Keratinocyte (primary cell): ENCODE data around the gene WDR87. TPM values are rescaled to one million over a fixed set of nuclear protein-coding genes. Genes with fewer than 3 reads are reported as not detected.

ENCODE experiments used
- DNase-seq: peaks from one replicate; pipeline ENCODE4 v3.0.0-alpha.2; 2011; ENCODE audit warnings: low read depth, missing footprints, low spot score
- FAIRE-seq: peaks from 2 replicates; lab custom pipeline; 2011; peaks lifted over from hg19 to GRCh38; lab: Jason Lieb, UNC
- H2AFZ ChIP-seq: 2 replicates; pipeline ENCODE4 v1.6.0; 2012; ENCODE audit warnings: low read length, control low read depth, inconsistent platforms; ENCODE audit not compliant: control insufficient read depth
- H3K27ac ChIP-seq: 2 replicates; pipeline ENCODE4 v1.5.1; 2011; ENCODE audit warnings: low read length; ENCODE audit not compliant: control insufficient read depth, insufficient read depth
- H3K27me3 ChIP-seq: 3 replicates; pipeline ENCODE4 v1.6.0; 2011; ENCODE audit warnings: low read length; ENCODE audit not compliant: control insufficient read depth, insufficient read depth; ENCODE audit errors: extremely low read depth
- H3K36me3 ChIP-seq, 2 experiments: 2 replicates in 1 of 2; 3 replicates in 1 of 2; pipeline ENCODE4 v1.5.1; 2011; ENCODE audit warnings: low read length in 2 of 2, mild to moderate bottlenecking in 1 of 2; ENCODE audit not compliant: control insufficient read depth in 2 of 2, insufficient read depth in 2 of 2; ENCODE audit errors: extremely low read depth in 1 of 2
- H3K4me1 ChIP-seq: 3 replicates; pipeline ENCODE4 v1.5.1; 2011; ENCODE audit warnings: low read length; ENCODE audit not compliant: control insufficient read depth, insufficient read depth; ENCODE audit errors: extremely low read depth
- H3K4me2 ChIP-seq: 3 replicates; pipeline ENCODE4 v1.6.0; 2011; ENCODE audit warnings: low read depth, low read length; ENCODE audit not compliant: control insufficient read depth, insufficient read depth; ENCODE audit errors: extremely low read depth
- H3K4me3 ChIP-seq, 3 experiments: fragments of 200-600 bp in 1 of 3; sonication (generic) in 1 of 3; 2 replicates in 2 of 3; 3 replicates in 1 of 3; pipeline ENCODE4 v1.5.1; 2011 to 2016; ENCODE audit warnings: low read length in 3 of 3, mild to moderate bottlenecking in 3 of 3, control low read depth in 2 of 3, inconsistent platforms in 1 of 3, low read depth in 1 of 3, mixed read lengths in 1 of 3, mixed run types in 1 of 3, moderate library complexity in 1 of 3; ENCODE audit not compliant: control insufficient read depth in 2 of 3, insufficient read depth in 2 of 3; ENCODE audit errors: extremely low read depth in 1 of 3
- H3K79me2 ChIP-seq: 2 replicates; pipeline ENCODE4 v1.6.0; 2012; ENCODE audit warnings: low read length; ENCODE audit not compliant: control insufficient read depth, insufficient read depth
- H3K9ac ChIP-seq: 3 replicates; pipeline ENCODE4 v1.6.0; 2011; ENCODE audit warnings: low read length; ENCODE audit not compliant: control insufficient read depth, insufficient read depth; ENCODE audit errors: extremely low read depth
- H3K9me1 ChIP-seq: 3 replicates; pipeline ENCODE4 v1.6.0; 2011; ENCODE audit warnings: low read length; ENCODE audit not compliant: control insufficient read depth, insufficient read depth; ENCODE audit errors: extremely low read depth
- H3K9me3 ChIP-seq: 2 replicates; pipeline ENCODE4 v1.5.1; 2012; ENCODE audit warnings: low read depth, low read length; ENCODE audit not compliant: control insufficient read depth
- H4K20me1 ChIP-seq: 3 replicates; pipeline ENCODE4 v1.6.0; 2011; ENCODE audit warnings: low read length; ENCODE audit not compliant: control insufficient read depth, insufficient read depth; ENCODE audit errors: extremely low read depth
- EZH2 ChIP-seq: IDR thresholded peaks from one replicate; pipeline ENCODE4 v1.6.1; 2012; ENCODE audit warnings: inconsistent platforms, mild to moderate bottlenecking, low read length, moderate library complexity
- dilution Hi-C: fragments of 300-500 bp; cut with MboI; formaldehyde crosslinking; loops from one replicate; pipeline ENCODE4 v1.7.0; 2020; ENCODE audit warnings: low sequenced_read_pairs; ENCODE audit not compliant: extremely low pct_ligation_motif_present
- polyA plus RNA-seq, 5 experiments: library from polyadenylated mRNA; depleted of rRNA in 3 of 5; stranded (reverse) in 3 of 5; stranded (forward) in 1 of 5; unstranded in 1 of 5; fragments of >200 nt; gene quantifications; 1 replicate in 1 of 5; 2 replicates in 3 of 5; 3 replicates in 1 of 5; pipeline versions ENCODE4 v1.2.1 to v1.2.3, GENCODE V29; 2011 to 2012; ENCODE audit warnings: missing spikeins in 2 of 5, low read depth in 1 of 5, low replicate concordance in 1 of 5
- TF ChIP-seq, protein P1 (sequence below), 3 experiments: IDR thresholded peaks in 1 of 3; conservative IDR thresholded peaks in 1 of 3; optimal IDR thresholded peaks in 1 of 3; 2 replicates in 2 of 3; 3 replicates in 1 of 3; pipeline versions ENCODE3 to v1.5.1; 2011; ENCODE audit warnings: low read length in 3 of 3, mild to moderate bottlenecking in 3 of 3, moderate library complexity in 2 of 3, control low read depth in 1 of 3, inconsistent platforms in 1 of 3; ENCODE audit not compliant: insufficient read depth in 2 of 3; ENCODE audit errors: extremely low read depth in 1 of 3

Gene WDR87
- polyA plus RNA-seq, 1 donor (not counting 4 experiments of a cell fraction or from before 2014, with no cell fraction given), result not detected

DNA sequence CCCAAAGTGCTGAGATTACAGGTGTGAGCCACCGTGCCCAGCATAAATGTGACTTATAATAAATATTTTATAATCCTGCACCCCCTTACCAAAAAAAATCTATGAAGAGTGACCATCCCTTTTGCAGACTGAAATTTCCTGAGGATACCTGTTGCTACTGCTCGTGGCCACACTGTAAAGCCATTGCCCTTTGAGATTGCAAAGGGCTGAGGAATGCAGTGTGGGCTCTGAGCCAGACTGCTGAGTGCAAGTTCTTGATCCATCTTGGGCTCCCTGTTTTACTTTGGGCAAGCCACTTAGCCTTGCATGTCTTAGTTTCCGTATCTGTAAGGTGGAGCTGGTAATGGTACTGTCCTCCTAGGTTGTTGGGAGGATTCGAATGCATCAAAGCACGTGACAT is 24.0 kb upstream of the WDR87 start:
- dilution Hi-C loops, result no loop called here
- H3K4me2 ChIP-seq, result no peak overlapping the region
- H3K4me1 ChIP-seq, result peaks cover 36% of the 10 kb centered on the region
- H3K27me3 ChIP-seq, result no peaks in the 10 kb centered on the region
- TF ChIP-seq, protein P1, sequence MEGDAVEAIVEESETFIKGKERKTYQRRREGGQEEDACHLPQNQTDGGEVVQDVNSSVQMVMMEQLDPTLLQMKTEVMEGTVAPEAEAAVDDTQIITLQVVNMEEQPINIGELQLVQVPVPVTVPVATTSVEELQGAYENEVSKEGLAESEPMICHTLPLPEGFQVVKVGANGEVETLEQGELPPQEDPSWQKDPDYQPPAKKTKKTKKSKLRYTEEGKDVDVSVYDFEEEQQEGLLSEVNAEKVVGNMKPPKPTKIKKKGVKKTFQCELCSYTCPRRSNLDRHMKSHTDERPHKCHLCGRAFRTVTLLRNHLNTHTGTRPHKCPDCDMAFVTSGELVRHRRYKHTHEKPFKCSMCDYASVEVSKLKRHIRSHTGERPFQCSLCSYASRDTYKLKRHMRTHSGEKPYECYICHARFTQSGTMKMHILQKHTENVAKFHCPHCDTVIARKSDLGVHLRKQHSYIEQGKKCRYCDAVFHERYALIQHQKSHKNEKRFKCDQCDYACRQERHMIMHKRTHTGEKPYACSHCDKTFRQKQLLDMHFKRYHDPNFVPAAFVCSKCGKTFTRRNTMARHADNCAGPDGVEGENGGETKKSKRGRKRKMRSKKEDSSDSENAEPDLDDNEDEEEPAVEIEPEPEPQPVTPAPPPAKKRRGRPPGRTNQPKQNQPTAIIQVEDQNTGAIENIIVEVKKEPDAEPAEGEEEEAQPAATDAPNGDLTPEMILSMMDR (optimal IDR thresholded peaks at IDR 0.05 in 1 of 3, IDR thresholded peaks at IDR 0.05 in 1 of 3, conservative IDR thresholded peaks at IDR 0.05 in 1 of 3; ENCODE audit: extremely low read depth in 1 of 3, insufficient read depth in 2 of 3, low read length in 3 of 3), result no peak
- no peak for TF ChIP-seq EZH2
- H3K79me2 ChIP-seq, result peaks cover 10% of the 10 kb centered on the region
- peaks cover under 1 to 4% of the 10 kb centered on the region in 2 experiments for H3K36me3 ChIP-seq
- H3K27ac ChIP-seq, result no peak overlapping the region
- H3K9ac ChIP-seq, result no peak overlapping the region
- no peak for FAIRE-seq
- H3K4me3 ChIP-seq, result no peak overlapping the region
- H3K9me1 ChIP-seq, result no peaks in the 10 kb centered on the region
- no peak overlapping the region for H2AFZ ChIP-seq
- no peak for DNase-seq
- no peaks in the 10 kb centered on the region for H3K9me3 ChIP-seq
- no peaks in the 10 kb centered on the region for H4K20me1 ChIP-seq

GRCh38 chr19:37929355-37929923 is 23.0 kb upstream of the WDR87 start:
- Histone ChIP-seq H3K9ac (no peak overlapping the region), H3K27ac (no peak overlapping the region), H3K9me3 (no peaks in the 10 kb centered on the region), H3K36me3 (peaks cover 0 to 4% of the 10 kb centered on the region in 2 experiments), H4K20me1 (no peaks in the 10 kb centered on the region), H2AFZ (no peak overlapping the region), H3K4me3 (no peak overlapping the region), H3K79me2 (peaks cover 10% of the 10 kb centered on the region), H3K4me1 (peaks cover 34% of the 10 kb centered on the region), H3K9me1 (no peaks in the 10 kb centered on the region), H3K27me3 (no peaks in the 10 kb centered on the region), H3K4me2 (no peak overlapping the region)
- dilution Hi-C loops, result no loop called here
- no peak for FAIRE-seq
- TF ChIP-seq EZH2, result no peak
- TF ChIP-seq, protein P1 (optimal IDR thresholded peaks at IDR 0.05 in 1 of 3, IDR thresholded peaks at IDR 0.05 in 1 of 3, conservative IDR thresholded peaks at IDR 0.05 in 1 of 3; ENCODE audit: extremely low read depth in 1 of 3, insufficient read depth in 2 of 3, low read length in 3 of 3), result no peak
- no peak for DNase-seq
